A549 treated with dexamethasone at 1 μM for 4 hours (cell line): ENCODE measurements around the gene C2orf74. TPM values are rescaled to one million over a fixed set of nuclear protein-coding genes. Genes with fewer than 3 reads are reported as not detected.

Experiments
- total RNA-seq: library from RNA; stranded (reverse); fragments of 200-300 nt; extraction: Qiagen RNA extraction; gene quantifications from 5 replicates; pipeline ENCODE4 v1.2.3, GENCODE V29; 2022

C2orf74 gene
- 16.0 to 19.7 TPM (median 16.3 TPM) in 5 replicates for total RNA-seq

GRCh38 chr2:61161888-61162287 lies at the start of gene C2orf74:
C2orf74 (plus strand) TSS chr2:61162188; CDS start chr2:61162515, 327 bp downstream.

Other genes with a start within 250 kb of the C2orf74 start
- 12.6 to 15.9 TPM (median 14.4 TPM) in 5 replicates for gene PEX13, start 144.5 kb upstream of the C2orf74 start, total RNA-seq
- 1.9 to 3.1 TPM (median 2.7 TPM) in 5 replicates for gene PUS10, start 143.9 kb upstream of the C2orf74 start, total RNA-seq
- 10.2 to 14.9 TPM (median 13.5 TPM) in 5 replicates for gene SANBR, start 96.3 kb upstream of the C2orf74 start, total RNA-seq